Measurements from ENCODE around the gene ACOXL. TPM values are rescaled to one million over a fixed set of nuclear protein-coding genes. Genes with fewer than 3 reads are reported as not detected.

The ACOXL gene
- total and polyA plus RNA-seq, 2 of the 8 experiments (the other 6 are each of a cell fraction or from before 2014, with no cell fraction given): 11.4 to 20.6 TPM

- TF ChIP-seq HDAC2 (IDR thresholded peaks at IDR 0.05; ENCODE audit: borderline replicate concordance in 1 of 2, low read depth in 2 of 2, low read length in 2 of 2) (no peak), POLR2AphosphoS5 (IDR thresholded peaks at IDR 0.05; ENCODE audit: low read depth, low read length) (no peak), CEBPB (IDR thresholded peaks at IDR 0.05; ENCODE audit: low read depth, low read length) (no peak), TAF1 (IDR thresholded peaks at IDR 0.05; ENCODE audit: low read depth, low read length) (no peak), KDM1A (IDR thresholded peaks at IDR 0.05; ENCODE audit: borderline replicate concordance, low read length) (no peak), SP2 (IDR thresholded peaks at IDR 0.05; ENCODE audit: low read length) (no peak), SIRT6 (IDR thresholded peaks at IDR 0.05; ENCODE audit: low read length) (no peak)
Measured at GRCh38 chr2:110690083-110690965, 42.0 kb upstream of the ACOXL start (continued).
